SK-N-SH (cell line): ENCODE data around the gene SLC27A3.

Experiments used
- CHD2 ChIP-seq: fragments of 150-350 bp; IDR thresholded peaks from 2 replicates; pipeline ENCODE4 v1.6.1; 2018; ENCODE audit warnings: low read length; ENCODE audit not compliant: partially characterized antibody
- CTCF ChIP-seq: fragments of 200-600 bp; sonication (generic); IDR thresholded peaks from 2 replicates; pipeline ENCODE4 v1.6.1; 2017; ENCODE audit warnings: antibody characterized with exemption, mild to moderate bottlenecking, moderate library complexity
- EP300 ChIP-seq, 2 experiments: IDR thresholded peaks; 2 replicates each; pipeline versions ENCODE4 v1.4.0 to v1.6.1; 2012; ENCODE audit warnings: borderline replicate concordance in 1 of 2, low read depth in 1 of 2, low read length in 1 of 2
- FOXM1 ChIP-seq: IDR thresholded peaks from 2 replicates; pipeline ENCODE4 v1.4.0; 2012; ENCODE audit warnings: low read depth, mild to moderate bottlenecking
- POLR2AphosphoS5 ChIP-seq: IDR thresholded peaks from 2 replicates; pipeline ENCODE4 v1.6.1; 2012; ENCODE audit warnings: low read depth, low read length
- YY1 ChIP-seq: IDR thresholded peaks from 2 replicates; pipeline ENCODE4 v1.4.0; 2012; ENCODE audit warnings: low read depth, mild to moderate bottlenecking

GRCh38 chr1:153777648-153778047 is 2.4 kb downstream of the SLC27A3 start:
- no peak for TF ChIP-seq CTCF
- TF ChIP-seq EP300 (IDR thresholded peaks at IDR 0.05; ENCODE audit: borderline replicate concordance in 1 of 2, low read depth in 1 of 2, low read length in 1 of 2): no peak
- TF ChIP-seq YY1: no peak
- no peak for TF ChIP-seq CHD2
- no peak for TF ChIP-seq POLR2AphosphoS5
- TF ChIP-seq FOXM1: no peak
